GM18498 (cell line): ENCODE results near the gene JHY.

Experiments
- ATAC-seq: cut with Tn5 transposase; IDR thresholded peaks from one replicate; pipeline ENCODE4 v1.9.1; 2021; ENCODE audit warnings: mild to moderate bottlenecking, moderate library complexity; ENCODE audit not compliant: unreplicated experiment

Gene JHY

DNA sequence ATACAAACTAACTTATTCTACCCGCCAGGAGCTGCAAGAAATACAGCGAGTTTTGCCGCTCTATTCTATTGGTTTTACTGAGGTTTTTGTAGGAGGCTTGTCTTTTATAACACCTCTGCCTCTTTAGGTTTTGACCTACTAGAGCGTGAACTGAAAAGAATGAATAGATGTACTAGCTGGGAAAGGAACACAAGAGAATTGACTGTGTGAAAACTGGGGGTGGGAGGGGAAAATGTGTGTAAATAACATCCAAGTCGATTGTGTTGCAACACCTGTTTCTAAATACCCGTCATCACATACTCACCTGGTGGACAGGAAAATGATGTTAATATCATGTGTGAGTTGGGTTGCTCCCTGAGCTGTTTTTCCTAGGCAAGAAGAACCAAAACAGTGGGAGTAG is 12.9 kb upstream of the JHY start:
- ATAC-seq = no peak

DNA sequence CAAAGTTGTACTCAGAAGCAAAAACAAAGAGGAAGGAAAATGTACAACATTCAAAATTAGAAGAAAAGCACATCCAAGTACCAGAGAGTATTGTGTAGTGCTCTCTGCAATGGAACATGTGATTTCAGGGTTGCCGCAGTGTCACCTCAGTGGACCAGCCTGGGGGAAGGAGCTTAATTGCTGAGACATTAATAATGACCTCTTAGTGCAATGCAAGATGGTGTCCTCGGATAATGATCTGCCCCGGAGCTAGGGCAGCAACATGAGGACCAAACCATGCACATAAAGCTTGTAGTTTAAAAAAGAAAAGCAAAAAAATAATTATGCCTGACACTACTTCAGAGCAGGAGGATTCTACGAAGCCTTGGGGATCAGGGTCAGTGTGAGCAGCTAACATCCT is 11.3 kb upstream of the JHY start:
- no peak for ATAC-seq

DNA sequence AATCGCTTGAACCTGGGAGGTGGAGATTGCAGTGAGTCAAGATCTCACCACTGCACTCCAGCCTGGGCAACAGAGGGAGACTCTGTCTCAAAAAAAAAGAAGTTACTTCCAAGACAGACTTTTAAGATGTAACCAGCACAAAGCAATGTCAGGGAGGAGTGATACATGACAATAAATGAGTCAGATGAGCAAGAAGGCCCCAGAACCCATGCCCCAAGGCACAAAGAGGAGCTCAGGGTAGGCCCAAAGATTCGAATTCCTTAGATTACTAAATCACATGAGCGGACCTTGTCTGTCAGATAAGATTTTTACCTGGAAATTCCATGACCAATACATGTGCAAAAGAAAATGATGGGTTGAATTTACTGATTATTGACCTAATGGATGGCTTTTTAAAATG is 10.5 kb upstream of the JHY start:
- ATAC-seq = no peak

DNA sequence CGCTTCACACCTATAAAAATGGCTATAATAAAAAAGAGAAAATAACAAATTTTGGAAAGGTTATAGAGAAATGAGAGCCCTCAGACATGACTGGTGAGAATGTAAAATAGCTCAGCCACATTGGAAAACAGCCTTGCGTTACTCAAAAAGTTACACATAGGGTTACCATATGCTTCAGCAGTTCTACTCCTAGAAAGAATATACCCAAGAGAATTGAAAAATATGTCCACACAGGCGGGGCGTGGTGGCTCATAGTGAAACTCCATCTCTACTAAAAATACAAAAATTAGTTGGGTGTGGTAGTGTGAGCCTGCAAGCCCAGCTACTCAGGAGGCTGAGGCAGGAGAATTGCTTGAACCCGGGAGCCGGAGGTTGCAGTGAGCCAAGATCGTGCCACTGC is 7.6 kb upstream of the JHY start:
- ATAC-seq = no peak

DNA sequence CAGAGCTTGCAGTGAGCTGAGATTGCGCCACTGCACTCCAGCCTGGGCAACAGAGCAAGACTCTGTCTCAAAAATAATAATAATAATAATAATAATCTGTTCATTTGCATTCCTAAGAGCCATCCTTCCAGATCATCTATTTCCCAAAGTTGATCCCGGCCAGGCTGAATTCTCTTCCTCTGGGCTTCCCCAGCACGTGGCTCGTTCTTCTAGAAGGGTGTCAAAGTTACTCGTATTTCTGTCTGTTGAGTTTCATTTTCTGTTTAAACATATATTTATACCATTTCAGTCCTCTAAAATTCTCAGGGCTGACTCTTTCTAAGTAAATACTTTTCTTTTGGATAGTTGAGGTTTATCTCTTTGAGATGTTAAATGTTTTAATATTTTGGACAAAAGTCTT is 4.8 kb upstream of the JHY start:
- ATAC-seq = no peak

DNA sequence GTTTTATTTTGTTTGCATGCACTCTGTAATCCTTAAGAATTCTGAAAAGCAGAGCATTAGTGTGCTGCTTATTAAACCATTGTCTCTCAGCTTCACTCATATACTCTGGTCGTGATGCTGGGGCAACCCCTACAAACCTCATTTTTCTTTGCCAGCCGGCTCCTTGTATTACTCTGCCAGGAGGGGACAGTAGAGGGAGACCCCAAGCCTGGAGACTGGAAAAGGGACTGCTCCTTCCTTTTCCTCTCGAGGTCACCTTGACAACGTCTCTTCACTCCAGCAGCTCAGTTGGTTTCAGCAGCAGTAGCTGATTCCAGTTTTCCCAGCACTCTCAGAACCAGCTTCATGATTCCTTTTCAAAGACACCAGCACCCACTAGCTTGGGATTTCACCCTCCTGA is 2.8 kb upstream of the JHY start:
- no peak for ATAC-seq

DNA sequence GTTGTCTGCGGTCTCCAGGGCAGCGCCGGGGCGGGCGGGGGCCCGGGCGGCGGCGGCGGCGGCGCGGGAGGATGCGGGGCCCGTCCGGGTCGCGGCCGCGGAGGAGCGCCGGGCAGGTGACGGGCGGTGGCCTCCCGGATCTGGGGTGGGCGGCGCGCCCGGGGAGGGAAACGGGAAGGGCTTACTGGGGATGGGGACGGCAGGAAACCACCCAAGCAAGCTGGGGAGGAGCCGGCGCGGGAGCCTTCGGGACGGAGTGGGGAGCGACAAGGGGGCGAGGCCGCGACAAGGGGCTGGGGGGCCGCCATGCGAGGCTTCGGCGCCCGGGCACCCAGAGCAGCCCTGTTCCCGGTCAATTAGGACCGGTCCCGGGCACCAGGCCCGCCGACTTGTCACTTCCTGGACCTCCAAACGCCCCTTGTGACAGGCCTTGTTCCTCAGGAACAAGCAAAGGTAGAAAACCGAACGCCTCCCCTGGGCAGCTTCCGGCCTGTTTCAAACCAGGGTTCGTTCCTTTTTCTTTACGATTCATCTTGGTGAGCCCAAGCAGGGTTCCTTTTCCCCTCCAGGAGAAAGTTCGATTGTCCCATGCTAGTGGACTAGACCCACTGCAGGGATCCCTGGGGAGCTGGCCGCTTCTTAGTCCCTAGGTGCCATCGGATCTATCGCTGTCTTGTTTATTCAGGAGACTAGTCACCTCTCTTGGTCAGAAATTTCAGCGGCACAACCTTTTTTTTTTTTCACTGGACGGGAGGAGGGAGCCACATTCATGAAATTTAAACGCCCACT is 492 bp downstream of the JHY start:
- ATAC-seq = peak; percentile 59

DNA sequence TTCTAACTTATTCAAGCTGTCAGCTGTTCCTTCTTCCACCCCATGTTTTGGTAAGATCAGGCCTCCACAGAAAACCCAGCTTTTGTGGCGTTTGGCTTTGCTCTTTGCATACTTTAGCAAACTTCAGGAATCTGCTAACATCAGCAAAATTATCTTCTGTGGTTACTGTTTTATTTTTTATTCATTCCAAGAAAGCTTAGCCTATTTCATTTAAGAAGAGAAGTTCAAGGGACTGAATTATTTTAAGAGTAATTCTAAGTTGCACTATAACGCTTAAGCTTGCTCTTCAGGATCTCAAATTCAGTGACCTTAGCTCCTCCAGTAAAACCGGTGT is 1.1 kb downstream of the JHY start:
- no peak for ATAC-seq

DNA sequence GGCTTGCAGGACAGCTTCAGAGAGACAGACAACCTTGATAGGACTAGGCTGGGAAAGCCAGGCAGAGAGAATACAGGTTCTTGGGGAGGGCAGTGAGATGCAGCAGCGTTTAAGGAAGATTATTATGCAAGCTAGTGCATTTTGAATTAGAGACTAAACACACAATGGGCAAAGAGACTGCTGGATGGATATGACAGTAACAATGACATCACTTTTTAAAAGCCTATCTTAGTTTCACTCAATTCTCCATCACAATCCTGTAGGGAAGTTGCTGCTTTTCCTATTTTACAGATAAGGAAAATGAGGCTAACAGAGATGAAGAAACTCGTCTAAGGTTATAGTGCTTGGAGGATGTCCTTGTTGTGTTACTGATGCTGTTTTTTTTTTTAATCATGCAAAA is 5.6 kb downstream of the JHY start:
- no peak for ATAC-seq

DNA sequence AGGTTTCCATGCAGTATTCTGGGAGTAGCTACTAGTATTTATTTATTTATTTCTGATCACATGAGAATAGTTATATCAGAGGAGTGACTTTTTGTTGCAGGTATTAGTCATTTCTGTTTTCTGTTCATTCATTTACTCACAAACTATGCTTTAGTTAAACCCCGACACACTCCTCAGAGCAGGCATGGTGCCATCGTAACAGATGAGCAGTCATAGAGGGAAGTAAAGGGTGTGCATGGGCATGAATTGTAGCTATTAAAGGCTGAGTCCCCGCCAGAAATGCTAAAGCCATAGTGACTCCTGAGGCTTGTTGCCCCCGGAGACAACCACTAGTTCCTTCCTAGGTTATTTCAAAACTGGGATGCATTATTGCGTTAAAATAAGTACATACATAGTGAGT is 10.6 kb downstream of the JHY start:
- no peak for ATAC-seq

DNA sequence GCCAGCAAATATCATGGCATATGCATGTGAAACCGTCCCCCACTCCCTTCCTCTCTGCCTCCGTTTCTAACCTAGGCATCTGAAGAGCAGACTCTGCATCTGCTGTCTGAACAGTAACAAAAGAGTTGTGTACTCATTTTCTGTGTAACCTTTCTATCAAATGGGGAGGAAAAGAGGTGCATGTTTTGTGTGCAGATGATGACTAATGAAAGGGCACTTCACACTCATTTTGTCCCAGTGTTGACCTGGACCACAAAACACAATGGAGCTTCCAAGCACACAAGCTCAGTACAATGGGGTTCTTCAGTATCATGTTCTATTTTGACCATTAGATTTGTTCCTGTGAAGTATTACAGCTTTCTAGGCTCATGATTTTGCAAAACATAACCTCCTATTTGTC is 13.0 kb downstream of the JHY start:
- no peak for ATAC-seq

DNA sequence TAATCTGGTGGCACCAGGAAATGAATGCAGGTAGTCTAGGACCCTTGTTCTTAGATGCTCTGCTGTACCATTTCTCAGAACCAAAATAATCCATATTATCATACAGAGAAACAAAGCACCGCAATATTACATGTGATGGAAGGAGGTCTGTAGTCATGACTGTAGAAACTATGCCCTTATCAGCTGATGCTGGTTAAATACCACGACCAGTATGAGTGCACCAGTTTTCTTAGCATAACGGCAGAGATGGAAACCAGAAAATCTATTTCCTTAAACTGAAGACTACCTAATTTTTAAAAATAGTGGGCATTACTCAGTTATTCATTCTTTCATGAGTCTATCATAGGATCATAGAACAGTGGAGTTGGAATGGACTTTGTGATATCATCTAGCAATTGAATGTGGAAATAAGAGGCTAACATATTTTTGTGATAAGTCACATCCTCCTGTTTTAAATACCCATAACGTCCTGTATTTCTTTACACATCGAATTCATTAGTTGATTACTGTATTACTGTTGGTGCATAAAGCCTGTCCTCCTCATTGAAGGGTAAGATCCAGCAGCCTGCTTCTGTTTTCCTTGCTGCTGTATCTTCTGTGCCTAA is 15.1 kb downstream of the JHY start:
- ATAC-seq = no peak

DNA sequence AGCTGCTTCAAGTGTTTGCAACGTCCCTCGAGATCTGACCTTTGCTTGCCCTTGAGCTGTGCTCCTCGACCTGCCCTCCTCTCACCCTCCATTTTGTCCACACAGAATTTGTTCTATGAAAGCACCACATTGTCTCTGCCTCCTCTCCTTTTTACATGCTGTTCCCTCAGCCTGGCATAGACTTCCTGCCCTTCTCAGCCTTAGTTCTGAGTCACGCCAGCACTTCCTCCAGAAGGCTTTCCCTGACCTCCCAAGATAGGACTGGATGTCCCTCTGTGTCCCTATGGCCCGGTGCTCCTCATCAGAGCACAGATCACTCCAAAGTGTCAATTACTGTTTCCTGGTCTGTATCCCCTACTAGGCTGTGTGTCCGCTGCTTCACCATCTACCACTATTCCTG is 16.2 kb downstream of the JHY start:
- no peak for ATAC-seq

DNA sequence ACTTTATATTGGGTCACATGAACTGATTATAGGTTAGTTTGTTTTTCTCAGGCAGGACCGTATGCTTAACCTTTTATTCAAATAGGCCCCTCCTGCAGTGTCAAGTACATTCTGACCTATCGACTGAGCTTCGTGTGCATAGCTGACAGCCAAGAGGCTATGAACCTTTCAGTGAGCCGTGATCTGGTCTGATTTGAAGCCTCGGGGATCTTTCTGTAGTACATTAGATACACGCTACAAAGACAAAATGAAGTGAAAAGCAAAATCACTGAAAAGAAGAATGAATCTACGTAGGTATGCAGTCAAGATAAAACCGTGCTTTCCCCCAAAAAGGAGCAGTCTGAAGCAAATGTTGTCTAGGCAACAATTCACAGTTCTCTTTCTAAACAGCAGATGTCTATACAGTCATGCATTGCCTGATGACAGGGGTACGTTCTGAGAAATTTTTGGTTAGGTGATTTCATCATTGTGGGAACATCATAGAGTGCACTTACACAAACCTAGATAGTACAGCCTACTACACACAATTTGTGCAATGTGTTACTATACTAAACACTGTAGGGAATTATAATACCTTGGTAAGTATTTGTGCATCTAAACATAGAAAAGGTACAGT is 18.1 kb downstream of the JHY start:
- no peak for ATAC-seq

DNA sequence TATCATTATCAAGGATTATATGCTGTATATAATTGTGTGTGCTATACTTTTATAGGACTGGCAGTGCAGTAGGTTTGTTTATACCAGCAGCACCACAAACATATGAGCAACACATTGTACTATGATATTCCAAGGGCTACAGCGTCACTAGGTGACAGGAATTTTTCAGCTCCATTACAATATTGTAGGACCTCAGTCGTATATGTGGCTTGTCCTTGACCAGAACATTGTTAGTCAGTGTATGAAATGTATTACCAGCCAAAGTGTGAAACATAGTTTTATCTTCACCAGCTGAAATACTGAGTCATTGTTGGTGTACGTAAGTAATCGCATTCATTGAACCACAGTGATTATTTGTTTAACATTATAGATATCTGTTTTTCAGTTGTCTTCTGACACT is 20.4 kb downstream of the JHY start:
- no peak for ATAC-seq

DNA sequence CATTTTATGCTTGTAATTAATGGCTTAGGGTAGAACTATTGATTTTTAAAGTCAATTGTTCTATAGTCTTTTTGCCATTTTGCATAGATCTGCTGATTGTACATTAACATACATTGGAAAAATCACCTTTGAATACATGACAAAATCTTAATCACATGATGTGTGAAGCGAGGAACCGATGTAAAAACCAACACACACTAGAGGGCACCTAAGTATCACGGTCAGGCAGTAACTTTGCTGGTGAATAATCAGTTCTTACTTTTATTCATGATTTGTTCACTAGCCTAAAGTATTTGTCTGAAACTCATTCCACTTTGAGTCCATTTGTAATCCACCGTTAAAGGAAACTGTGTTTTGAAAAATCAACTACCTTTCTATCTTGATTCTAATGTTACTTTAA is 28.2 kb downstream of the JHY start:
- ATAC-seq = no peak

DNA sequence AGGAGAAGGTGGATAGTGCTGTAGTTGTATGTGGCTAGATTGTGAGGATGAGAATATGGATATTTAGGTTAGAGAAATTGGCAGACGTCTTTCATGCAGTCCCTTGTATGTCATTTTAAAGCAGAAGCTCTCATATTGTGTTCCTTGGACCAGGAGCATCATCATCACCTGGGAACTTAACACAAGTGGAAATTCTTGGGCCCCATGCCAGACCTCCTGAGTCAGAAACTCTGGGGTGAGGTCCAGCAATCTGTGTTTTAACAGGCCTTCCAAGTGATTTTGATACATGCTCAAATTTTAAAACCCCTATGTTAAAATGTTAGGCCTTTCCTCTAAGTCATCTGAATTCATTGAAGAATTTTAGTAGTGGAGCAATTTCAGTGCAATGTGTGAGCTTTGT is 34.8 kb downstream of the JHY start:
- ATAC-seq = no peak

DNA sequence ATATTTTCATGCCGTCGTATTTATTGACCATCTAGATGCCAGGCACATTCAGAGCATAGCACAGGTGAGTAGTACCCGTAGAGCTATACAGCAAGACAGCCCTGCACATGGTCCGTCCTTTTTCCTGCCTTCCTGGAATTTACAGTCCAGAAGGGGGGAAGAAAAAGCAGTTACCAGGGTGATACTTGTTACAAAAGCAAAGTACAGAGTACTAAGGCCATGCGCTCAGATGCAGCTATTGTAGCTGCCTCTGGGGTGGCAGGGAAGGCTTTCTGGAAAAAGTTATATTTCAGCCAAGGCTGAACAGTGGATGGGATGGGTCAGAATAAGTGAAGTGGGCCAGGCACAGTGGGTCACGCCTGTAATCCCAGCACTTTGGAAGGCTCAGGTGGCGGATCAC is 36.2 kb downstream of the JHY start:
- no peak for ATAC-seq

DNA sequence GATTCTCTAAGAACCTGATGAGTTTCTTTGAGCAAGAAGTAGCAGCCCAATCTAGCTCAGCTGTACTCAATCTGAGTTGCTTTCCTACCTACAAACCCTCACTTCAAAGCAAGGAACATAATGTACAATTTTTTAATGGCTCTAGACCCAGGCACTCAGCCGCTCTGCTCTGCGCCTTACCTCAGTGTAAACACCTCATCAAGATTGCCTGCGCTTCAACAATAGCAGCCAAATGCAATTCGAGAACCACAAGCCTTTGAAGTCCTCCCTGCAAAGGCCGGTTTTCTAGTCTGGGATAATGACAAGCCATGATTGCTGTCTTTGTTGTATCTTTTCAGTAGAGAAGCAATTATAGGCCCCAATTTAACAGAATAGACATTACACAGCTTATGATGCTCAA is 38.0 kb downstream of the JHY start:
- ATAC-seq = no peak

DNA sequence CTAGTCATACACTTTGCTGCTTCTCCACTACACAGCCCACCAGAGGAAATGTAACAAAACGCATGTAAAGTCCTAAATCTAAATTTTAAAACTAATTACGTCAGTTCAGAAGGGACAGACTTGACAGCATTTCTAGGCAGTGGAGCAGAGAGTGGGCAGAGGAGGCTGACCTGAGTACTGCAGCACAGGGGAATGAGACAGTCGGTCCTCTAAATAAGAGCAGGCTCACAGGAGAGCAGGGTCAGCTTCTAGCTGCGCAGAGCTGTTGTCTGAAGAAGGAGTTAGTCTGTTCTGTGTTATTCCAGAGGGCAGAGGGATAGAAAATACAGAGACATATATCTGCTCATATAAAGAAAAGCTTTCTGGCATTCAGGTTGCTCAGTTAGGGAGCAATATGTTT is 40.3 kb downstream of the JHY start:
- ATAC-seq = no peak

DNA sequence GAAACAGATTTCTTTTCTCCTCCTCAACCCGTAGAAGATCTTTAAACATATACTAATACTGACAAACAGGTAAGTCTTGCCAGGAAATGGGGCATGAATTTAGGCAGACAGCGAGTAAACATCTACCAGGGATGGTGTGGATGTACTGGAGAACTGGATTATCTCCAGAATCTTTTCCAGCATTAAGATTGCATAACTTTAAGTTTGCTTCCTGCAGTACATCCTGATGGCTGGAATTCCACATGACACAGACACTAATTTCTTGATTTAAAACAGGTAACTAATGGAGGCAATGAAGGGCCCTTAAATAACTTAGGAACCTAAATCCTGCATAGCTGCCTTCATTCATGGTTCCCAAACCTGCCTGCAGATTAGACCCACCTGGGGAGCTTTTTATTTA is 40.7 kb downstream of the JHY start:
- ATAC-seq = no peak

DNA sequence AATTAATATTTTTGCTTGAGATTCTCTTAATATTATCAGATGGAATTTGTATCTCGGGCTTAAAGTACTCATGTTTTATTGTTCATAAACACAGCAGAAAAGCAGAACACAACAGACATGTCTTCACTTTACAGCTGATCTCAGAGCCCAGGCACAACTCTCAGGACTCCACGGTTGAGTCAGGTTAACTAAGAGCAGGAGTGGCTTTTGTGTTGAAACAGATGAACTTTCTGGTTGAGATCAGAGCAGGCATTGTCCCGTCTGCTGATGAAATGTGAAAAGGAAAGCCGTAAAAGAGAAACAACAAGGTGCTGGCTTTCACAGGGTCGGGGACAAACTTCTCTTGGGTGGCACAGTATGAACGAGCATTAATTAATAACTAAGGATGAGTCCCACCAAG is 49.0 kb downstream of the JHY start:
- ATAC-seq = no peak

DNA sequence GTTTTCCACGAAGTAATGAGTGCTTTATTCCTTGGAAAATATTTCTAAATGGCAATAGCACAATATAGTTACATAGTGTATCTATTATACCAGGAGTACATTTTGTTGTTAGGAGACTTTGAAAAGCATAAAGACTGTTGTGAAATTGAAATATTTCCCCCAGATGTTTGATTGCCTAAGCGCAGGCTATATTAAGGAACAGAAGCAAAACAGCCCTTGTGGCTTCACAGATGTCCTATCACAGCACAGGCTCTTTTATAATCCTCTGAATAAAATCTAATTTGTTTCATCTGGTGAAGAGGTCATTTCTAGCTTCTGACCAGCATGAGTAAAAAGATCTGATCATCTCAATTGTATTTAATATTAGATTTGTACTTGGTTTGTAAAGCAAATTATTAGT is 50.9 kb downstream of the JHY start:
- ATAC-seq = no peak
